Stimulated activated CD4-positive, alpha-beta T cell treated with anti-CD3 and anti-CD28 coated beads, Interleukin-12 subunit alpha, Interleukin-12 subunit beta, amount 100 ng/mL, for 48 hours (primary cell): ENCODE data around the gene MAGI1.
"Not testable (repeated sequence)": the region's sequence is repeated elsewhere in the genome, so short reads cannot be mapped to it uniquely, and the experiment has no call there.

Source experiments
- DNase-seq, 3 donors: peaks; one replicate each; pipeline ENCODE4 v3.0.0-alpha.2; 2020; ENCODE audit warnings: low read depth in 2 of 3, low spot score in 1 of 3

The MAGI1 gene

DNA sequence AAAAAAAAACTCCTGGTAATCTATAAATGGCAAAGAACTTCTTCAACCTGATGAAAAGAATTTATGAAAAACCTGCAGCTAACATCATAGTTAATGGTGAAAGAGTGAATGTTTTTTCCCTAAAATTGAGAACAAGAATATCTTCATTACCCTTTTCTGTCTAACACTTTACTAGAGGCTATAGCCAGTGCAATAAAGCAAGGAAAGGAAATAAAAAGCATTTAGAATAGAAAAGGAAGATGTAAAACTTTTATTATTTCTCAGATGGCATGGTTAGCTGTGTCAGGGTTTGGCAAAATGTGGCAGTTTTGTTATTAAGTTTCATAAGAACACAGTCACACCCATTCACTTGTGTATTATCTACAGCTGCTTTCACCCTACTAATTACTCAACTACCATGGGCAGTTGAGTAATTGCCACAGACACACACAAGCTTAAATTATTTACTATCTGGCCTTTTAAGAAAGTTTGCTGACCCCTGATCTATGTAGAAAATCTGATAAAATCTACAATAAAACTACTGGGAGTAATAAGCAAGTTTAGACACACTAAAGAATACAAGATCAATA is 465.1 kb downstream of the MAGI1 start:
- no peak for DNase-seq

DNA sequence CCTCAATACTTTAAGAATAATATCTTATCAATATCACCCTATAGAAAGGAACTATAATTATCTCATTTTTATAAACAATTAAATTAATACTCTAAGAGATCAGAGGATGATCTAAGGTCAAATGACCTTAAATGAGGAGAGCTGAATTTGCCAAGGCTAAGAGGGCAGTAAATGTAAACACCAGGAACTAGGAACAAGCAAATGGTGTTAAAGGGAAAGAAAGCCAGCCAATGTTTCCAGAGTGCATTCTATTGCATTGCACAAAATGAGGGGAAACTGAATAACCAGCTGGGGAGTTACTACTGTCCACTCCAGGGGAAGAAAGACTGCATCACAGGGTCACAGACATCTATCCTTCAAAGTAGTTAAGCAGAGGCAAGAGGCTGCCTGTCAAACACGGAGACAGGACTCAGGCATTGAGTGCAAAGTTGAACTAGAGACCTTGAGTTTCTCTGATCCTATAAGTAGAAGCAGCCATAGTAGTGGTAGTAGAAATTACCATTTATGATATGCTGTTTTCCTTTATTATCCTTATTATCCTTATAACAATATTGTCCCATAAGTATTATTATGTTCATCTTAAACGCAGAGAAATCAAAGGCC is 466.4 kb downstream of the MAGI1 start:
- no peak for DNase-seq

DNA sequence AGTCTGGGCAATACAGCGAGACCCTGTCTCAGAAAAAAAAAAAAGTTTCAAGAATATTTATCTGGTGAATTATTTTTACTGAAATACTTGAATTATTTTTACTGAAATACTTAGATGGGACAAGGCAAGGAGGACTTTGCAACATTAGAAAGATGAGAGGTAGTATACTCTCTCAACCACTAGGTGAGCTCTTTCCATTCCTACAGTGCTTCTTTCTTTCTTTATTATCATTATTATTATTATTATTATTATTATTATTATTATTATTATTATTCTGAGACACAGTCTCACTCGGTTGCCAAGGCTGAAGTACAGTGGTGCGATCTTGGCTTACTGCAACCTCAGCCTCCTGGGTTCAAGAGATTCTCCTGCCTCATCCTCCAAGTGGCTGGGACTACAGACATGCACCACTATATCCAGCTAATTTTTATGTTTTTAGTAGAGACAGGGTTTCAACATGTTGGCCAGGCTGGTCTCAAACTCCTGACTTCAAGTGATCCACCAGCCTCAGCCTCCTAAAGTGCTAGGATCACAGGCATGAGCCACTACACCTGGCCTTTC is 468.8 kb downstream of the MAGI1 start:
- DNase-seq = no peak

DNA sequence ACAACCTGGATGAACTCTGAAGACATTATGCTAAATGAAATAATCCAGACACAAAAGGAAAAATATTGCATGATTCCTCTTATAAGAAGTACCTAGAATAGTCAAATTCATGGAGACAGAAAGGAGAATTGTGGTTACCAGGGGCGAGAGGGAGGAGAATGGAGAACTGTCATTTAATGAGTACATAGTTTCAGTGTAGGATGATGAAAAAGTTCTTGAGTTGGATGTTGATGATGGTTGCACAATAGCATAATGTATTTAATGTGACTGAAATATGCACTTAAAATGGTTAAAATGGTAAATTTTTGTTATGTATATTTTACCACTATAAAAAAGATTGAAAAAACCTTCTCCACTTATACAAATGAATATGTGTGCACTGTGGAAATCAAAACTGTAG is 469.6 kb downstream of the MAGI1 start:
- no peak for DNase-seq

DNA sequence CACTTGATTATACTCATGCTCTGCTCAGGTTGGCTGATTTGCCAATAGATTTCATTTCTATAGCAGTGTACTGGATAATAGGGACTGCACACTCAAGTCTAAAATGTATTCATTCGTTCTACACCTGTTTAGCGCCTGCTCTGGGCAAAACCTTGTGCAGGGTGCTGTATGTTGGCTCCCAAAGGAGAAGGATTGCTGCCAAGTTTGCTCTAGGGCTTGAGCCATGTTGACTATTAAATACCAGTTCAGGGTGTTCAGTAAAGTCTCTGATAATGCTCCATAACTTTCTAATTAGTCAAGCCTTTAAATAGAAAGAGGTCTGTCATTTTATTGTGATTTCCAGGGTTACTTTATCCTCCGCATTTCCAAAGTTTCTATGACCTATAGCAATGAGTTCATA is 470.2 kb downstream of the MAGI1 start:
- no peak for DNase-seq

DNA sequence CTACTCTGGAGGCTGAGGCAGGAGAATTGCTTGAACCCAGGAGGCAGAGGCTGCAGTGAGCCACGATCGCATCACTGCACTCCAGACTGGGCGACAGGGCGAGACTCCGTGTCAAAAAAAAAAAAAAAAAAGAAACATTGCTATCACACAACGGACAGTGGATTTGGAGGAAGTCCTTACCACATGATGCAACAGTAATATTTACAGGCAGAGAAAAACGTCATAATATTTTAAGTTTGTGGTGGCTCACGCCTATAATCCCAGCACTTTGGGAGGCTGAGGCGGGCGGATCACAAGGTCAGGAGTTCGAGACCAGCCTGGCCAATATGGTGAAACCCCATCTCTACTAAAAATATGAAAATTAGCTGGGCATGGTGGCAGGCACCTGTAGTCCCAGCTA is 473.0 kb downstream of the MAGI1 start:
- DNase-seq = not testable (repeated sequence)

DNA sequence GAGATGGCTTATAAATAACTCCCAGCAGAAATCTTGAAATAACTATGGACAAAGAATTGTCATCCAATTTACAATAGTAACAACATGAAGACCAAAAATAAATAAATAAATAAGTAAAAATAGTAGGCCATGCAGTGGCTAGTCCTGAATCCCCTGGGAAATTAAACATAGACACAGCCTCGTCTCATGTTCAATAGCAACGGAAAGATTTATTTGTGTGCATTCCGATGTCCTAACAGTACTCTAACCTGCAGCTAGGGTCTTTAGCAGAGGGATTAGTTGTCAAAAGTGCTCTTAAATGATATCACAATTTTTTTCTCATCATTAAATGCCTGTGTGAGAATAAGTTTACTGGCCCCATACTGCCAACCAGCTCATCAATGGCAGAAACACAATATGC is 474.2 kb downstream of the MAGI1 start:
- DNase-seq = no peak

DNA sequence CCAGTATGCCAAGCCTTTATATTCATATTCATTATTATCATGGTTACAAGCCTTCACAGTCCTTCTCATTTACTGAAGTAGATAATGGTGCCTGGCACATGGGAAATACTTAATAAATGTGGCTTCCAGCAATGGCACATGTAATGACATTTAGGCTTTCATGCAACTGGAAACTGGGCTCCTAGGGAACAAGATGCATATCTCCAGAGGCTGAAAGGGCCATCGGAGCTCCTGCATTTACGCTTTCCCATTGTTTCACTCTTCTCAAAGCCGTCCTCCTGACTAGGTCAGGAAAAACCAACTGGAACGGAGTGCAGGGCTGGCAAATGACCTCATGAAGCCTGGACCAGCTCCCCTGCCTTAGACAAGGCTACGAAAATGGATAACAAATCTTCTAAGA is 474.9 kb downstream of the MAGI1 start:
- no peak for DNase-seq

DNA sequence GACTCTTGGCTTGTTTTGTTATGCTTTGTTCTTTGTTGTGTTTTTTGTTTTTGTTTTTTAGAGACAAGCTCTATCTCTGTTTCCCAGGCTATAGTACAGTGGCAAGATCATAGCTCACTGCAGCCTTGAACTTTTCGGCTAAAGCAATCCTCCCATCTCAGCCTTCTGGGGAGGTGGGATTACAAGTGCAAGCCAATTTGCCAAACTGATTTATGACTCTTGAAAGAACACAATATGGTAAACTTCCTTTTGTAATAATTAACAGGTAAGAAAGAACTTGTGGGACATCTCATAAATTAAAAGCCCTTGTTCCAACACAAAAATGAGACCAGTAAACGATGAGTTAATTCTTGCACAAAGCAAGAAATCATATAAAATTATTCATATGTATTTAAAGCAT is 476.3 kb downstream of the MAGI1 start:
- DNase-seq = no peak

DNA sequence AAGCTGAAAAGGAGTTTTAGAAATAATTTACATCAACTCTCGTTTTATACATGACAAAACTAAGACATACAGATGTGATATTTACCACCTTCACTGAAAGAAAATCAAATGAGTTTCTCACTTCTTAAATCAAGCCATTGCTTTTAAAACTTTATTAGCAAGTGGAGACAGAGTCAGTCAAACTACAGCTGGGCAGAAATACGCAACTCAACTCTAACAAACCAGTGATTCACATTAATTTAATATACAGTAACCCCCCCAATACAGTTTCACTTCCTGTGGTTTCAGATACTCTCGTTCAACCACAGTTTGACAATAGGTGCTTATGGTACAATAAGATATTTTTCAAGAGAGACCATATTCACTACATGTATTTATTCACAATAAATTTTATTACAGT is 477.1 kb downstream of the MAGI1 start:
- no peak for DNase-seq

DNA sequence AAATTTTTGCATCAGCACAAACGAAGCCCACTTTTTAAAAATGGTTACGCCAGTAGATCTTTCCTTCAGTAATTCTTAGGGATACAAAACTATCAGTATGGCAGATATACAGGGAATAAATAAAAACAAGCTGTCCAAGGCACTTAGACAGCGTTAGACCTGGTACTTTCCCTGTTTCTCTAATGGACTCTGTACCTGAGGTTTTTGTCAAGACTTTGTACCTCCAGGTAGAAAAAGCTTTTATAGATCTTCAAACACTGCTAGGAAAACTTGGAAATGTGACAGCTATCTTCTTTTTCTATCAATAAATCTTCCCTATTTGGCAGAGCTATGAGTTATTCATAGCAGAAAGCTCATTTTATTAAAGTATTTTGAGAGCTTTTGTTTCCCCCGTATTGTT is 477.8 kb downstream of the MAGI1 start:
- DNase-seq = no peak

DNA sequence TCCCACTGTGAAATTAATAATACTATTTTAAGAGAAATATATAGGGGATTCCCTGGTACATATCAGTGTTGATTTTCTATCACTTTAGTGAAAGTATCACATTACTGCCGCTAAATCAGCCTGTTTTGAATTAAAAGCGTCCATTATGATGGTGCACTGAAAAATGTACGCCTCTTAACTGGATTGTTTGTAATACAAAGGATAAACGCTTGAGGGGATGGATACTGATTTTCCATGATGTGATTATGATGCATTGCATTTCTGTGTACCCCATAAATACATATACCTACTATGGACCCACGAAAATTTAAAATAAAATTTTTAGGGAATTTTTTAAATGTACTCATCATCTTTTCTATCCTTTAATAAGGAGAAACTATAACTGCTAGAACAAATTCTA is 478.6 kb downstream of the MAGI1 start:
- no peak for DNase-seq

DNA sequence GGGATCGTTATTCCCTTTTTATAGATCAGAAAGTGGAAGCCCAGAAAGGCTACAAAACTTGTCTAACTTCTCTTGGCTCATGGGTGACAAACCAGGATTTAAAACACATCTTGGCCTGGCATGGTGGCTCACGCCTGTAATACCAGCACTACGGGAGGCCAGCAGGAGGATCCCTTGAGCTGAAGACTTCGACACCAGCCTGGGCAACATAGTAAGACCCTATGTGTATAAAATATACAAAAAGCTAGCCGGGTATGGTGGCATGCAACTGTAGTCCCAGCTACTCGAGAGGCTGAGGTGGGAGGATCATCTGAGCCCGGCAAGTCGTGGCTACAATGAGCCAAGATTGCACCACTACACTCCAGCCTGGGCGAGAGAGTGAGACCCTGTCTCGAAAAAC is 479.1 kb downstream of the MAGI1 start:
- no peak for DNase-seq

DNA sequence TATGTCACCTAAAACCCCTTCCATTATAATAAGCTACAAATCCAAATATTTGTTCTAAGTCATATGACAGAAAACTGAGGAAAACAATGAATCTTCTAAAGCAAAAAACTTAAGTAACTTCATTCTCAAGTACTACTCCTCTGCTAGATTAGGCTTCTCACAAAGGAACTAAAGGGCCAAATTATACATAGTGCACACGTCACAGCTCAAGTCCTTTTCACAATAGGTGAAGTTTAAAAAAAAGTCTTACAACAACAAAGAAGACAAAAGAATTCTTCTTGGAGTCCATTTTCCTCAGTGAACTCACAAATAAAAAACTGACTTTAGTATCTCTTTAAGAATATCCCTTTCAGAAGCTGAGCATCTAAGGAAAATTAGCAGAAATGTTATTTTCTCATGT is 479.9 kb downstream of the MAGI1 start:
- no peak for DNase-seq

DNA sequence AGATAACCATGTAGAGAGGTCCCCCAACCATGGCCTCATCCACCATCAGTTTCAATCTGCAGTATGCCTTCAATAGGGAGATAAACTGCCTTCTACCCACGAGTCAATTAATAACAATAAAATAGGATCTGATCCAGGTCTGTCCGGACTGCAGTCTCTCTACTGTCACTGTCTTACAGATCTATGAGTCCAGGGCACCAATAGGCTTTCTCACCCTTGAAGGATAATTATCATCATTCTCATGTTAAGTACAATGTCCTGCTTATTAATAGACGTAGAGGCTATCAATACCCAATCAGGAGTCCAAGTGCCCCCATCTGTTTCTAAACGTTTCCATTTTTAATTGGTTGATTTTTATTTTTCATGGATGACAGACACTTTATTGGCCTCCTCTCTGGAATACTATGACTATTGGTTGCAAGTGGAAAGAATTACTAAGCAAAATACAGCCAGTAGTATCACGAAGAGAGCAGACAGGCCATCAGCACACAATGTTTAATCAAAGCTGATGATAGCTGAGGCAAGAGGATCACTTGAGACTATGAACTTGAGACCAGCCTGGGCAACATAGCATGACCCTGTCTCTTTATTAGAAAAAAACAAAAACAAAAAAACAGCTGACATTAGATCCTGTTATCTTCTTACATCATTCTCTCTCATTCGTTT is 480.7 kb downstream of the MAGI1 start:
- DNase-seq = no peak

DNA sequence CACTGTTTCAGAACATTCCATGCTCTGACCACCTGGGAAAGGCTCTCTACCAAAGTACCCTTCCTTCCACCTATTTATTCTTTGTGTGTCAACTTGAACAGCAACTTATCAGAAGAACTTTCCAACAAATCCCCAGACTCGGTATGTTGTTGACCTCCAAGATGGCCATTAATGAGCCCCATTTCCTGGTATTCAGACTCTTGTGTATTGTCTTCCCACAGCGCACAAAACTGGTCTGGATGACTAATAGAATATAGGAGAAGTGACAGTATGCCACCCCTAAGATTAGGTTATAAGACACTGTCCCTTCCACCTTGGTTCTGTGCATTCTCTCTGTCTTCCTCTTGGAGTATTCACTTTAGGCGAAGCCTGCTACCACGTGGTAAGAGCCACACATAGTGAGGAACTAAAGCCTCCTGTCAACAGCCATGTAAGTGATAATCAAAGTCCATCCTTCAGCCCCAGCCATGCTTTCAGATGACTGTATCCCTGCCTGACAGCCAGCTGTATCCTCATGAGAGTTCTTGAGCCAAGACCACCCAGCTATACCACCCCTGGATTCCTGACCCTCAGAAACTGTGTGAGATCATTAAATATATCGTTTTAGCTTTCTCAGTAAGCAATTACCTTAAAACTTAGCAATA is 481.7 kb downstream of the MAGI1 start:
- no peak for DNase-seq

DNA sequence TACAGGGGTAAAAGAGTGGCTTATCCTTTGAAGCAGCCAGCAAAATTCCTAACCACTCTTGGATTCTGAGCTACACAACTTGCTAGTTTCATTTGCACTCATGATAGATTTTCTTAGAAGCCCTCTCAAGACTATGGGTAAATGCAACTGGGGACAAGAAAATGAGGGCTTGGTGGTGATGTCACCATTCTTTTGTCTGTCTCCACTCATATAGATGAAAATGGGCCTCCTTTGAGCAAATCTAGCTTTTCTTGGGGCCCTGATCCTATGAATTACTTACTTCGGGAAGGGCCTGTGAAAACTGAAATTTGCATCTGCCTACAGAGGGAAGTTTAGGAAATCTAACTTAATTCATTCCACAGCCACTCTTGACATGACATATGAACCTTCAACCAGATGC is 486.3 kb downstream of the MAGI1 start:
- DNase-seq = no peak

DNA sequence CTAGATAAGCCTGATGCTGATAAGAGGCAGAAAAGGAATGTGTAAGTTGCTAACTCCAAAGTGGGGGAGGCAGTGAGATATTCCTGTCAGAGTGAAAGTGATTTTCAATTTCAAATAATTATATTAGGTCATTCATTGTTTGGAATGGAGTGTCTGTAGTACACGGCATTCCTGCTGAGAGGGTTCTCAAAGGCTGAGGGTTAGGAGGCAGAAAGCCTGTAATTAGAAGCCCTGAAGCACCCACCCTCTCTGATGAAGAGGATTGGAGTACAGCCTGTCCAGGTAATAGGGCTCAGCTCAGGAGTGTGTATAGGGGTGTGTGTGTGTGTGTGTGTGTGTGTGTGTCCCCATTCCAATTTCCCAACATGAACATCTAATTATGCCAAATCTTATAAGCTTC is 486.8 kb downstream of the MAGI1 start:
- no peak for DNase-seq

DNA sequence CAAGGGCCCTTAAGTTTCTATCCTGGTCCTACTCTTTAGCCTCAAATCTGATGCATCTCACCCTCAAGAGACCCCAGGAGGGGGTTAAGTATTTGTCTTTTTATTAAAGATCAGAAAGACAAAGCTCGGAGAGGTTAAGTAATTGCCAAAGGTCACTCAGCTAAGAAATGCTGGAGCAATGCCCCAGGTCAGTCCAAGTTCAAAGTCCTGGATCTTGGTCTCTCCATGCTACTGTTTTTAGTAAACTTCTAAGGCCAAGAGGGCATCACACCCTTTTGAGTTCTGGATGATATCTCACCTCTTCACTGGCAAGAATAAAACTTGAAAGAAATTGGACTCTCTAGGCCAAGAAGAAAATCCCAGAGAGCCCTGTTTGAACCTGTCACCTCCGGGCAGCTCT is 488.6 kb downstream of the MAGI1 start:
- DNase-seq = no peak

DNA sequence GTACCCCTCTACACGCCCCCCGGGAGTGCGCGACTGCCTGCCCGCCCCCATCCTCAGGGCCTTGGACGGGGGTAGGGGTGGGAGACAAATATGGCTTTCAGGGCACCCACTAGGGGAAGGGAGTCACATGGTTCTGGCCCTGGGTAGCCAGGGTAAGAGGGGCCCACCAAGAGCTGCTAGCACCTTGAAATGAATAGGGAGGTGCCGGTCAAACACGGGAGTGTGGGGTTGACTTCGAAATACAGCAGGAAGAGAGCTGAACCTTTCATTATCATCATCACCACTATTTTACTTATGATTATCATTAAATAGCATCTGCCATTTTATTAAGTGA is 489.1 kb downstream of the MAGI1 start:
- DNase-seq = no peak

DNA sequence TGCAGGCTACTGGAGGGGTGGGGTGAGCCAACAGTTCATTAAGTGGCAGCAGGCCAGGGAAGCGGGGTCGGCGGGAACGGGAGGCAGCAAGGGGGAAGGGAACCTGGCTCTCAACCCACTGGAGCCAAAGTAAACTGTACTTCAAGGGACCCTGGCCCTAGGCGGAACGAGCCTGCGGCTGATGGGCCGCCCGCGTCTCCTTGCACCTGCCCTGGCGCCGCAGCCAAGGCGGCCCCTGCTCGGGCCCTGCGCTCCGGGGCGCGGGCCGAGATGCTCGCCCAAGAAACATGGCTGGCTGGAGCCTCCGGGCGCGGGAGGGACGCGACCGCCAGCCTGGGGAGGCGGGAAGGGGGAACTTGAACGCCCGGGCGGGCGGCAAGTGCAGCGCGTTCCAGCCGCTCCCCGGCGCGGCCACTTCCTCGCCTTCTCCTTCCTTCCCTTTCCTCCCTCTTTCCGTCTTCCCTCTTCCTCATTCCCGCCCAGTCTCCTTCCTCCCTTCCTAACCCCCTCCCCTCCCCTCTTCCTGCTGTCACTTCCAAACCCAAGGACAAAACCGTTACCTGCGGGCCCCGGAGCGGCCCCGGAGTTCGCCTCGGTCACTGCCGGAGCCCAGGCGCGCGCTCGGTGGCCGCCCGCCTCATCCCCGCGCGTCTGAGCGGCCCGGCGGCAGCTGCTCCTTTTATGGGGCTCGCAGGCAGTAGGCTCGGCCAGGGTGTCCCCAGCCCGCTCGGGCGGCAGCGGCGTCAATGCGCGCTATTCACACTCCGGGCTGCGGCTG is 489.7 kb downstream of the MAGI1 start:
- DNase-seq = no peak

DNA sequence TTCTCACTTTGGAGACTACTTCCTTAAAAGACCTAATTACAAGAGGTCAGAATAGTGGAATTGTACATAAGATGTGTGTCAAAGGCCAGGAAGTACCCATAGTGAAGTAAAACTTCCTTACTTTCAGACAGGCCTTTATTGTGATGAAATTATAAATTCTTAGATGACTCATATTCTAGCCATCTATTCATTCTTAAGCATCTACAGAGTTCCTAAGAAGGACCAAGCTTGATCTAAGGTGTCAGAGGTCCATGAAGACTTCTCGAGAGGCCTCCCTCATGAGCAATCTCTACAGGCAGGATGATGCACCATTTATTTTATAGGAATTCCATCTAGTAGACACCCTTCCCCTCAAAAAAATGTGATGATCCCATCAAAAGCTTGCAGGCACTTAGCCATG is 493.3 kb downstream of the MAGI1 start:
- DNase-seq = no peak
